Measurements from ENCODE around the gene ENPP1.

Gene ENPP1

GRCh38 chr6:131807644-131808459 lies at the start of gene ENPP1:
ENPP1 (plus strand) TSS chr6:131808020; CDS start chr6:131808036, 16 bp downstream.
- H3K27ac ChIP-seq = peak within 1 kb of the TSS; percentile 68
- peak; percentile 51 for TF ChIP-seq CTCF (conservative IDR thresholded peaks at IDR 0.05)
- peak; percentile 37; the same call in 1 of the 2 replicates for TF ChIP-seq ZFX (IDR thresholded peaks at IDR 0.05)

- TF ChIP-seq ZFX (IDR thresholded peaks at IDR 0.05) (no peak), CTCF (conservative IDR thresholded peaks at IDR 0.05) (no peak)
Observed at GRCh38 chr6:131758920-131759319, 48.9 kb upstream of the ENPP1 start.

GRCh38 chr6:131761060-131761761 lies 46.6 kb upstream of the ENPP1 start:
- no peak for TF ChIP-seq CTCF (conservative IDR thresholded peaks at IDR 0.05)
- TF ChIP-seq ZFX (IDR thresholded peaks at IDR 0.05) = no peak
- H3K27ac ChIP-seq = no peak overlapping the region

More at GRCh38 chr6:131758920-131759319, 48.9 kb upstream of the ENPP1 start:
- no peak overlapping the region for H3K27ac ChIP-seq

GRCh38 chr6:131761762-131762067 lies 46.1 kb upstream of the ENPP1 start:
- TF ChIP-seq CTCF (conservative IDR thresholded peaks at IDR 0.05) = no peak
- no peak for TF ChIP-seq ZFX (IDR thresholded peaks at IDR 0.05)
- H3K27ac ChIP-seq = no peak overlapping the region

- H3K27ac ChIP-seq = no peak overlapping the region
- TF ChIP-seq CTCF (conservative IDR thresholded peaks at IDR 0.05) (no peak), ZFX (IDR thresholded peaks at IDR 0.05) (no peak)
Observed at GRCh38 chr6:131762984-131763383, 44.8 kb upstream of the ENPP1 start.

- TF ChIP-seq ZFX (IDR thresholded peaks at IDR 0.05) = no peak
- TF ChIP-seq CTCF (conservative IDR thresholded peaks at IDR 0.05) = no peak
- H3K27ac ChIP-seq = no peak overlapping the region
Observed at GRCh38 chr6:131763749-131764148, 44.1 kb upstream of the ENPP1 start.

GRCh38 chr6:131764350-131764749 lies 43.5 kb upstream of the ENPP1 start:
- TF ChIP-seq ZFX (IDR thresholded peaks at IDR 0.05) = no peak
- TF ChIP-seq CTCF (conservative IDR thresholded peaks at IDR 0.05) = no peak
- H3K27ac ChIP-seq = no peak overlapping the region
